ENCODE results near the gene RASGEF1C.

RASGEF1C gene

GRCh38 chr5:180159756-180160155 lies 49.3 kb downstream of the RASGEF1C start:
- Mint-ChIP-seq H3K4me1 (no peaks in the 10 kb centered on the region), H3K4me3 (no peak overlapping the region), H3K36me3 (ENCODE audit: insufficient read depth) (no peaks in the 10 kb centered on the region), H3K27ac (ENCODE audit: low read depth) (no peak overlapping the region), H3K27me3 (peaks cover 43% of the 10 kb centered on the region), H3K9me3 (no peaks in the 10 kb centered on the region)
- ATAC-seq (replicated peaks; ENCODE audit: extremely low read depth, poor library complexity, severe bottlenecking), result no peak
- peak in 1 of 2 donors; percentile 2 for DNase-seq (ENCODE audit: low spot score in 2 of 2)

- no peak for DNase-seq (ENCODE audit: low spot score in 2 of 2)
- Mint-ChIP-seq H3K9me3 (no peaks in the 10 kb centered on the region), H3K4me1 (no peaks in the 10 kb centered on the region), H3K27me3 (peaks cover 43% of the 10 kb centered on the region), H3K4me3 (no peak overlapping the region), H3K27ac (ENCODE audit: low read depth) (no peak overlapping the region), H3K36me3 (ENCODE audit: insufficient read depth) (no peaks in the 10 kb centered on the region)
- ATAC-seq (replicated peaks; ENCODE audit: extremely low read depth, poor library complexity, severe bottlenecking), result no peak
These were observed 51.1 kb downstream of the RASGEF1C start for GRCh38 chr5:180157866-180158265.

- Mint-ChIP-seq H3K4me3 (no peak overlapping the region), H3K9me3 (no peaks in the 10 kb centered on the region), H3K36me3 (ENCODE audit: insufficient read depth) (no peaks in the 10 kb centered on the region), H3K27me3 (peaks cover 42% of the 10 kb centered on the region), H3K27ac (ENCODE audit: low read depth) (no peak overlapping the region), H3K4me1 (no peaks in the 10 kb centered on the region)
- DNase-seq (ENCODE audit: low spot score in 2 of 2) (peak in 1 of 2 donors; percentile 9), ATAC-seq (replicated peaks; ENCODE audit: extremely low read depth, poor library complexity, severe bottlenecking) (no peak)
These were observed 52.9 kb downstream of the RASGEF1C start for GRCh38 chr5:180156141-180156540.

- ATAC-seq (replicated peaks; ENCODE audit: extremely low read depth, poor library complexity, severe bottlenecking), result no peak
- DNase-seq (ENCODE audit: low spot score in 2 of 2), result peak in 1 of 2 donors; percentile 8
- peaks cover 36% of the 10 kb centered on the region for H3K27me3 Mint-ChIP-seq
- H3K36me3 Mint-ChIP-seq (ENCODE audit: insufficient read depth), result no peaks in the 10 kb centered on the region
- H3K27ac Mint-ChIP-seq (ENCODE audit: low read depth), result no peak overlapping the region
- no peaks in the 10 kb centered on the region for H3K4me1 Mint-ChIP-seq
- H3K4me3 Mint-ChIP-seq, result no peak overlapping the region
- no peaks in the 10 kb centered on the region for H3K9me3 Mint-ChIP-seq
These were observed 53.6 kb downstream of the RASGEF1C start for GRCh38 chr5:180155365-180155926.

GRCh38 chr5:180154821-180155364 lies 54.1 kb downstream of the RASGEF1C start:
- Mint-ChIP-seq H3K9me3 (peaks cover 5% of the 10 kb centered on the region), H3K4me1 (no peaks in the 10 kb centered on the region), H3K4me3 (no peak overlapping the region), H3K36me3 (ENCODE audit: insufficient read depth) (no peaks in the 10 kb centered on the region), H3K27me3 (peaks cover 36% of the 10 kb centered on the region), H3K27ac (ENCODE audit: low read depth) (no peak overlapping the region)
- no peak for DNase-seq (ENCODE audit: low spot score in 2 of 2)
- no peak for ATAC-seq (replicated peaks; ENCODE audit: extremely low read depth, poor library complexity, severe bottlenecking)

GRCh38 chr5:180153991-180154390 lies 55.0 kb downstream of the RASGEF1C start:
- Mint-ChIP-seq H3K27me3 (peaks cover 36% of the 10 kb centered on the region), H3K9me3 (peaks cover 10% of the 10 kb centered on the region), H3K4me3 (no peak overlapping the region), H3K27ac (ENCODE audit: low read depth) (no peak overlapping the region), H3K4me1 (no peaks in the 10 kb centered on the region), H3K36me3 (ENCODE audit: insufficient read depth) (no peaks in the 10 kb centered on the region)
- DNase-seq (ENCODE audit: low spot score in 2 of 2) (peak in 1 of 2 donors; percentile 0), ATAC-seq (replicated peaks; ENCODE audit: extremely low read depth, poor library complexity, severe bottlenecking) (no peak)

GRCh38 chr5:180153099-180153498 lies 55.9 kb downstream of the RASGEF1C start:
- ATAC-seq (replicated peaks; ENCODE audit: extremely low read depth, poor library complexity, severe bottlenecking) (no peak), DNase-seq (ENCODE audit: low spot score in 2 of 2) (no peak)
- Mint-ChIP-seq H3K36me3 (ENCODE audit: insufficient read depth) (no peaks in the 10 kb centered on the region), H3K4me3 (no peak overlapping the region), H3K9me3 (peaks cover 10% of the 10 kb centered on the region), H3K4me1 (no peaks in the 10 kb centered on the region), H3K27ac (ENCODE audit: low read depth) (no peak overlapping the region), H3K27me3 (peaks cover 27% of the 10 kb centered on the region)

- Mint-ChIP-seq H3K27ac (ENCODE audit: low read depth) (no peak overlapping the region), H3K27me3 (peaks cover 54% of the 10 kb centered on the region), H3K36me3 (ENCODE audit: insufficient read depth) (peaks cover 3% of the 10 kb centered on the region), H3K4me1 (no peaks in the 10 kb centered on the region), H3K9me3 (peaks cover 12% of the 10 kb centered on the region), H3K4me3 (no peak overlapping the region)
- no peak for ATAC-seq (replicated peaks; ENCODE audit: extremely low read depth, poor library complexity, severe bottlenecking)
- DNase-seq (ENCODE audit: low spot score in 2 of 2), result no peak
These were observed 65.2 kb downstream of the RASGEF1C start for GRCh38 chr5:180143656-180144364.

GRCh38 chr5:180142824-180143610 lies 66.0 kb downstream of the RASGEF1C start:
- H3K27me3 Mint-ChIP-seq, result peaks cover 61% of the 10 kb centered on the region
- H3K4me3 Mint-ChIP-seq, result no peak overlapping the region
- H3K36me3 Mint-ChIP-seq (ENCODE audit: insufficient read depth), result peaks cover 3% of the 10 kb centered on the region

GRCh38 chr5:180142021-180142765 lies 66.8 kb downstream of the RASGEF1C start:
- H3K9me3 Mint-ChIP-seq, result peaks cover 10% of the 10 kb centered on the region
- no peak for DNase-seq (ENCODE audit: low spot score in 2 of 2)
- H3K4me1 Mint-ChIP-seq, result no peaks in the 10 kb centered on the region
- H3K4me3 Mint-ChIP-seq, result no peak overlapping the region
- no peak for ATAC-seq (replicated peaks; ENCODE audit: extremely low read depth, poor library complexity, severe bottlenecking)
- H3K36me3 Mint-ChIP-seq (ENCODE audit: insufficient read depth), result peaks cover 3% of the 10 kb centered on the region
- H3K27me3 Mint-ChIP-seq, result peaks cover 56% of the 10 kb centered on the region
- no peak overlapping the region for H3K27ac Mint-ChIP-seq (ENCODE audit: low read depth)

More at GRCh38 chr5:180142824-180143610, 66.0 kb downstream of the RASGEF1C start:
- Mint-ChIP-seq H3K27ac (ENCODE audit: low read depth) (no peak overlapping the region), H3K4me1 (no peaks in the 10 kb centered on the region), H3K9me3 (peaks cover 12% of the 10 kb centered on the region)
- ATAC-seq (replicated peaks; ENCODE audit: extremely low read depth, poor library complexity, severe bottlenecking) (no peak), DNase-seq (ENCODE audit: low spot score in 2 of 2) (no peak)

GRCh38 chr5:180141068-180141660 lies 67.8 kb downstream of the RASGEF1C start:
- Mint-ChIP-seq H3K27me3 (peaks cover 45% of the 10 kb centered on the region), H3K9me3 (peaks cover 2% of the 10 kb centered on the region), H3K4me1 (no peaks in the 10 kb centered on the region), H3K36me3 (ENCODE audit: insufficient read depth) (peaks cover 3% of the 10 kb centered on the region), H3K4me3 (no peak overlapping the region), H3K27ac (ENCODE audit: low read depth) (no peak overlapping the region)
- DNase-seq (ENCODE audit: low spot score in 2 of 2) (peak in 1 of 2 donors; percentile 9), ATAC-seq (replicated peaks; ENCODE audit: extremely low read depth, poor library complexity, severe bottlenecking) (no peak)

- DNase-seq (ENCODE audit: low spot score in 2 of 2), result peak in 1 of 2 donors; percentile 6
- H3K27me3 Mint-ChIP-seq, result peaks cover 42% of the 10 kb centered on the region
- no peaks in the 10 kb centered on the region for H3K4me1 Mint-ChIP-seq
- H3K36me3 Mint-ChIP-seq (ENCODE audit: insufficient read depth), result peaks cover 3% of the 10 kb centered on the region
- no peak overlapping the region for H3K27ac Mint-ChIP-seq (ENCODE audit: low read depth)
- H3K4me3 Mint-ChIP-seq, result no peak overlapping the region
- H3K9me3 Mint-ChIP-seq, result no peaks in the 10 kb centered on the region
- no peak for ATAC-seq (replicated peaks; ENCODE audit: extremely low read depth, poor library complexity, severe bottlenecking)
These were observed 68.4 kb downstream of the RASGEF1C start for GRCh38 chr5:180140571-180140970.
